Neuronal stem cell (in vitro differentiated cells): ENCODE results near the gene EML1.

Experiments used
- DNase-seq: peaks from one replicate; pipeline ENCODE4 v3.0.0-alpha.2; 2013; ENCODE audit warnings: low spot score
- H2AFZ ChIP-seq: one replicate; pipeline ENCODE4 v1.6.1; 2013; ENCODE audit warnings: mild to moderate bottlenecking, low read length, inconsistent platforms
- H2AK5ac ChIP-seq: 2 replicates; pipeline ENCODE4 v1.6.1; 2013; ENCODE audit warnings: low read depth, mild to moderate bottlenecking, inconsistent platforms, low read length, moderate library complexity, mixed read lengths
- H2BK120ac ChIP-seq: 2 replicates; pipeline ENCODE4 v1.6.1; 2013; ENCODE audit warnings: low read depth, mild to moderate bottlenecking, inconsistent platforms, low read length, moderate library complexity, mixed read lengths
- H2BK12ac ChIP-seq: one replicate; pipeline ENCODE4 v1.6.1; 2013; ENCODE audit warnings: low read length, inconsistent platforms
- H2BK15ac ChIP-seq: 2 replicates; pipeline ENCODE4 v1.6.1; 2013; ENCODE audit warnings: mild to moderate bottlenecking, low read length, inconsistent platforms, mixed read lengths
- H2BK5ac ChIP-seq: one replicate; pipeline ENCODE4 v1.6.1; 2013; ENCODE audit warnings: inconsistent platforms, mild to moderate bottlenecking, low read length, moderate library complexity
- H3K14ac ChIP-seq: one replicate; pipeline ENCODE4 v1.6.1; 2013; ENCODE audit warnings: low read length, inconsistent platforms
- H3K18ac ChIP-seq: 2 replicates; pipeline ENCODE4 v1.6.1; 2013; ENCODE audit warnings: low read length, inconsistent platforms
- H3K23ac ChIP-seq: 2 replicates; pipeline ENCODE4 v1.6.1; 2013; ENCODE audit warnings: low read depth, mild to moderate bottlenecking, mixed read lengths, low read length, inconsistent platforms; ENCODE audit not compliant: poor library complexity
- H3K27ac ChIP-seq: replicated peaks from 3 replicates; pipeline ENCODE4 v1.5.1; 2013; ENCODE audit warnings: low read length, inconsistent platforms
- H3K27me3 ChIP-seq, 3 experiments: 2 replicates each; pipeline ENCODE4 v1.6.1; 2013; ENCODE audit warnings: low read length in 3 of 3, mild to moderate bottlenecking in 2 of 3, inconsistent platforms in 1 of 3, low read depth in 1 of 3, mixed read lengths in 1 of 3, moderate library complexity in 1 of 3; ENCODE audit not compliant: control insufficient read depth in 3 of 3, insufficient read depth in 3 of 3
- H3K36me3 ChIP-seq, 2 donors: replicated peaks in 1 of 2; 2 replicates each; pipeline ENCODE4 v1.6.1; 2013; ENCODE audit warnings: low read length in 2 of 2; ENCODE audit not compliant: control insufficient read depth in 2 of 2, insufficient read depth in 2 of 2
- H3K4ac ChIP-seq: 2 replicates; pipeline ENCODE4 v1.6.1; 2013; ENCODE audit warnings: inconsistent platforms, mild to moderate bottlenecking, low read length, moderate library complexity
- H3K4me1 ChIP-seq, 2 donors: 1 replicate in 1 of 2; 2 replicates in 1 of 2; pipeline ENCODE4 v1.6.1; 2013; ENCODE audit warnings: low read length in 2 of 2, low read depth in 1 of 2; ENCODE audit not compliant: control insufficient read depth in 2 of 2, insufficient read depth in 1 of 2
- H3K4me2 ChIP-seq: one replicate; pipeline ENCODE4 v1.6.1; 2013; ENCODE audit warnings: mild to moderate bottlenecking, low read length, inconsistent platforms; ENCODE audit not compliant: insufficient read depth, poor library complexity, severe bottlenecking
- H3K4me3 ChIP-seq, 2 donors: 2 replicates each; pipeline ENCODE4 v1.5.1; 2013; ENCODE audit warnings: low read length in 2 of 2, mild to moderate bottlenecking in 2 of 2, inconsistent platforms in 1 of 2, moderate library complexity in 1 of 2
- H3K79me1 ChIP-seq: one replicate; pipeline ENCODE4 v1.6.1; 2013; ENCODE audit warnings: low read depth, mild to moderate bottlenecking, inconsistent platforms, low read length, moderate library complexity
- H3K9ac ChIP-seq: one replicate; pipeline ENCODE4 v1.6.1; 2013; ENCODE audit warnings: mild to moderate bottlenecking, low read depth, low read length, inconsistent platforms; ENCODE audit not compliant: poor library complexity
- H3K9me3 ChIP-seq, 2 donors: replicated peaks in 1 of 2; 2 replicates each; pipeline versions ENCODE3 to v1.6.1; 2013; ENCODE audit warnings: low read length in 2 of 2, mild to moderate bottlenecking in 2 of 2, inconsistent platforms in 1 of 2, low read depth in 1 of 2, mixed read lengths in 1 of 2, moderate library complexity in 1 of 2; ENCODE audit not compliant: control insufficient read depth in 2 of 2, insufficient read depth in 1 of 2
- H4K8ac ChIP-seq: one replicate; pipeline ENCODE4 v1.6.1; 2013; ENCODE audit warnings: low read depth, mild to moderate bottlenecking, inconsistent platforms, low read length, moderate library complexity
- H4K91ac ChIP-seq: one replicate; pipeline ENCODE4 v1.6.1; 2013; ENCODE audit warnings: low read length, low read depth, mild to moderate bottlenecking, inconsistent platforms; ENCODE audit not compliant: poor library complexity
- WGBS, 2 donors: extraction: QIAGEN DNeasy Blood & Tissue Kit; methylation state at CpG; one replicate each; pipeline ENCODE4 v1.1.7; 2013; ENCODE audit warnings: missing lambda C conversion rate in 2 of 2, mixed read lengths in 1 of 2; ENCODE audit not compliant: insufficient read length in 2 of 2, insufficient replicate concordance in 1 of 2; ENCODE audit errors: extremely low coverage in 2 of 2; 5-methylcytosine and 5-hydroxymethylcytosine counted together

EML1 gene

DNA sequence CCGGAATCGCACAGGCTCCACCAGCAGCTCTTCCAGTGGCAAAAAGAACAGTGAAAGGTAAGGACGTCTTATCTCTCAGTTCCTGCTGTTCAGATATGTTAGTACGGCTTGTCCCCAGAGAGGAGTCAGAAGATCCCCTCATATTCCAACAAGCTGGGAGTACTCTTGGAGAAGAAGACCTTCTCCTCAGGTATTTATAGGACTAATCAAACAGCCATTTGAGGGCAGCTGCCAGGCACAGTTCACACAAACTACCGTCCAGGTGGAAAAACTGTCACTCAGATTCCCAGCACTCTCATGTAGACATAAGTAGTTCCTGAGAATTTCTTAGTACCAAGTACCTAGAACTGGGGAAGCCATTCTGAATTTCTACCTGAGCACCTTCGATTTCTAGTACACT lies 85.3 kb downstream of the EML1 start:
- H3K36me3 ChIP-seq = peaks cover 3 to 29% of the 10 kb centered on the region in 2 donors
- H3K27ac ChIP-seq = no peak overlapping the region
- H4K8ac ChIP-seq = no peak overlapping the region
- H3K23ac ChIP-seq = no peak overlapping the region
- H3K14ac ChIP-seq = no peak overlapping the region
- no peak overlapping the region for H3K4me3 ChIP-seq
- H3K27me3 ChIP-seq = no peaks in the 10 kb centered on the region
- H3K4me1 ChIP-seq = peaks cover 15 to 20% of the 10 kb centered on the region in 2 donors
- H3K18ac ChIP-seq = no peak overlapping the region
- H3K4me2 ChIP-seq = no peak overlapping the region
- H3K9me3 ChIP-seq = no peaks in the 10 kb centered on the region
- no peak overlapping the region for H2BK120ac ChIP-seq
- H2BK5ac ChIP-seq = no peak overlapping the region
- H2BK15ac ChIP-seq = no peak overlapping the region
- peaks cover 2% of the 10 kb centered on the region for H3K79me1 ChIP-seq
- H4K91ac ChIP-seq = no peak overlapping the region
- no peak overlapping the region for H2AK5ac ChIP-seq
- H3K9ac ChIP-seq = no peak overlapping the region
- no peak for DNase-seq
- no CpG with 5 or more reads among the region's 6 CpGs for WGBS, 2 donors
- no peak overlapping the region for H3K4ac ChIP-seq
- no peak overlapping the region for H2BK12ac ChIP-seq
- H2AFZ ChIP-seq = no peak overlapping the region

DNA sequence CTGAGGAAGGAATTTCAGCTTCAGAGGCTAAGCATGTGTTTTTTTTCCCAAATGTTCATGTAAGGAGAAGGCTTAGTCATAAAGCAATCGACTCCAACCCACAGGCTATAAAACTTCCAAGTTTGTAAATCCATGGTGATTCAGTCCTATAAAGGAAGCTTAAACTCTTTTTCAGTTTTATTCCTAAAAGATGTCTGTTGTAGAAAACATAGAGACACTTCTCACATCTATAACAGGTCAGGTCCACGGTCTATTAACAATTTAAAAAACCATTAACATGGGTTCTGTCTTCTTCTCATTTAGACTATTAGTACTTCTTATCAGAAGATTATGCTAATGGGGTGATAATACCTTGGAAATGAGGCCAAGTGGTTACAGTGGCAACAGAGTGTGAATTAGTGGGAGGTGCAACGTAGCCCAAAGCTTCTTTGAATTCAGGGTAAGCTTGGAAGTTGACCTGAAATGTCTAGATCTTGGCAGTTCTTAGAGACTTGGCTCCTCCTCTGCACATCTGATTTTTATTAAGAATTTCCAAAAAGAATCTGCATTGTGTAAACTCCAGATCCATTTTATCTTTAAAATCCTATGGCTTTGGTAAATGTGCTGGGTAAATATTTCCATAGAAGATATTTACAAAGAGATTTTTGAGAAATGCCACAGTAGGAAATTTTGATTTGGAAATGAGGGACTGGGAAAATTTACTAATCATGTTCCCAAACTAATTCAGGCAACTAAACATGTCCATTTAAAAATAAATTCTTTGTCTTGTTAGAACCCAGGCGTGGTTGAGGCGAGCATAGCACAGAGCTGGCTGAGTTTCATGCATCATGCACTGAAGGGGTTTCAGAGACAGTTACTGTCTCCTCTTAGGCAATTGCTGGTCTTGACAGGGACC lies 86.4 kb downstream of the EML1 start:
- Histone ChIP-seq H2AFZ (no peak overlapping the region), H2BK5ac (no peak overlapping the region), H3K4me2 (no peak overlapping the region), H3K36me3 (peaks cover 3 to 33% of the 10 kb centered on the region in 2 donors), H3K4ac (no peak overlapping the region), H4K91ac (no peak overlapping the region), H3K14ac (no peak overlapping the region), H2BK12ac (no peak overlapping the region), H4K8ac (no peak overlapping the region), H3K4me3 (no peak overlapping the region), H3K18ac (no peak overlapping the region), H3K27me3 (no peaks in the 10 kb centered on the region), H3K23ac (no peak overlapping the region), H3K9me3 (no peaks in the 10 kb centered on the region), H2AK5ac (no peak overlapping the region), H2BK15ac (no peak overlapping the region), H3K79me1 (peaks cover 2% of the 10 kb centered on the region), H3K9ac (no peak overlapping the region), H2BK120ac (no peak overlapping the region), H3K4me1 (peaks cover 12 to 26% of the 10 kb centered on the region in 2 donors), H3K27ac (no peak overlapping the region)
- DNase-seq = no peak
- WGBS, 2 donors = no CpG with 5 or more reads among the region's 5 CpGs

DNA sequence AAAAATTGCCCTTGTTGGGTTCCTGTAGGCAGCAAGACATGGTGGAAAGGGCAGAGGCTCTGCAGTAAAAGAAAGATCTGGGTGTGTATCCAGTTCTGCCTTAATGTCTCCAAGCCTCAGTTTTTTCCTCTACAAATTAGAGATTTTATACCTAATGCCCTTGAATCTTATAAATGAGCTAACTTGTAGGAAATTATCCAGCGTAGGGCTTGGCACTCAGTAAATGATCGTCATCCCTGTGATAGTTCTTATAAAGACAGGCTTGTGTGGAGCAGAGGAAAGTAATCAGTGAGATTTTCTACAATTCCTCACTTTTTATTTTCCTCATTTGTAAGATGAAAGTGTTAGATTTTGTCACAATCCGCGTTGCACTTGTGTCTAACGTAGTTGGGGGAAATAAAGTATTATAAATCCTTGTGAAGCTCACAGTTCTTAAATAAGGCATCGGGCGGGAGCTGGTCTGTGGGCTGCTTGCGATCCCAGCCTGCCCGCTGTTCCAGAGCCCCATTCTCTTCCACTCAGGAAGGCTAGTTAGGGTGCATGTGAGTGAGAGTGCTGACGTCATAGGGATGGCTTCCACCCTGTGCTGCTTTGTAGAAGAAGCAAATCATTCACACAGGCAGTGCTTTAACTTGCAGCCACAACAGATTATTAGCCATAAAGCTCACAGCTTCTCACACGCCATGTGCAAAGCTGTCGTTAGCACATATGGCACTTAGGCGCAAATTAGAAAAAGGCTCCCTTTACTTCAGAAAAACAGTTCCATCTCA lies 87.6 kb downstream of the EML1 start:
- Histone ChIP-seq H3K4ac (no peak overlapping the region), H2AFZ (no peak overlapping the region), H3K36me3 (peaks cover 3 to 33% of the 10 kb centered on the region in 2 donors), H2BK5ac (no peak overlapping the region), H2AK5ac (no peak overlapping the region), H3K79me1 (peaks cover 3% of the 10 kb centered on the region), H2BK15ac (no peak overlapping the region), H3K4me3 (no peak overlapping the region), H3K9ac (no peak overlapping the region), H3K4me1 (peaks cover 3 to 30% of the 10 kb centered on the region in 2 donors), H2BK120ac (no peak overlapping the region), H4K8ac (no peak overlapping the region), H3K27ac (no peak overlapping the region), H3K9me3 (no peaks in the 10 kb centered on the region), H3K14ac (no peak overlapping the region), H2BK12ac (no peak overlapping the region), H4K91ac (no peak overlapping the region), H3K27me3 (no peaks in the 10 kb centered on the region), H3K18ac (no peak overlapping the region), H3K4me2 (no peak overlapping the region), H3K23ac (no peak overlapping the region)
- WGBS, 2 donors = no CpG with 5 or more reads among the region's 13 CpGs
- no peak for DNase-seq
